Measurements from ENCODE around the gene GBP7.

DNA sequence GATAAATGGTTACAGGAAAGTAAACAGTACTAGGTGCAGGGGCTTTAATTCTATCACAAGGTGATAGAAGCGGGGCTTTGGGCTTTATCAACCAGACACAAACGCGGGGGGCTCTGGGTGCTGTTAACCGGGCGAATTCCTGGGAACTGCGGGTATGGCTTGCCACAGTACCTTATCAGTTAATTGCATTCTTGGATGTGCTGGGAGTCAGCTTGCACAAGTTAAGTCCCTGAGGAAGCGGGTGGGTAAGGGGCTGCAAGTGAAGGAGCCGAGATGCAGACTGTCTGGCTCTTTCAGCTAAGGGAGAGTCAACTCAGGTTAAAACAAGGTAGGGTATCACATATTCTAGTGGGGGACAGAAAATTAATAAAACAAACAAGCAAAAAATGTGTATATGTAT is 22.3 kb upstream of the GBP7 start:
- no peak for TF ChIP-seq PATZ1 (CRISPR knock-in tag; IDR thresholded peaks at IDR 0.05; ENCODE audit: borderline replicate concordance)
- TF ChIP-seq TOX (CRISPR knock-in tag; IDR thresholded peaks at IDR 0.05; ENCODE audit: borderline replicate concordance): no peak
- TF ChIP-seq, protein P1, sequence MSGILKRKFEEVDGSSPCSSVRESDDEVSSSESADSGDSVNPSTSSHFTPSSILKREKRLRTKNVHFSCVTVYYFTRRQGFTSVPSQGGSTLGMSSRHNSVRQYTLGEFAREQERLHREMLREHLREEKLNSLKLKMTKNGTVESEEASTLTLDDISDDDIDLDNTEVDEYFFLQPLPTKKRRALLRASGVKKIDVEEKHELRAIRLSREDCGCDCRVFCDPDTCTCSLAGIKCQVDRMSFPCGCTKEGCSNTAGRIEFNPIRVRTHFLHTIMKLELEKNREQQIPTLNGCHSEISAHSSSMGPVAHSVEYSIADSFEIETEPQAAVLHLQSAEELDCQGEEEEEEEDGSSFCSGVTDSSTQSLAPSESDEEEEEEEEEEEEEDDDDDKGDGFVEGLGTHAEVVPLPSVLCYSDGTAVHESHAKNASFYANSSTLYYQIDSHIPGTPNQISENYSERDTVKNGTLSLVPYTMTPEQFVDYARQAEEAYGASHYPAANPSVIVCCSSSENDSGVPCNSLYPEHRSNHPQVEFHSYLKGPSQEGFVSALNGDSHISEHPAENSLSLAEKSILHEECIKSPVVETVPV (CRISPR knock-in tag; IDR thresholded peaks at IDR 0.05): no peak
- TF ChIP-seq ZNF565 (CRISPR knock-in tag; conservative IDR thresholded peaks at IDR 0.05; ENCODE audit: low read depth): no peak
- TF ChIP-seq, protein P2, sequence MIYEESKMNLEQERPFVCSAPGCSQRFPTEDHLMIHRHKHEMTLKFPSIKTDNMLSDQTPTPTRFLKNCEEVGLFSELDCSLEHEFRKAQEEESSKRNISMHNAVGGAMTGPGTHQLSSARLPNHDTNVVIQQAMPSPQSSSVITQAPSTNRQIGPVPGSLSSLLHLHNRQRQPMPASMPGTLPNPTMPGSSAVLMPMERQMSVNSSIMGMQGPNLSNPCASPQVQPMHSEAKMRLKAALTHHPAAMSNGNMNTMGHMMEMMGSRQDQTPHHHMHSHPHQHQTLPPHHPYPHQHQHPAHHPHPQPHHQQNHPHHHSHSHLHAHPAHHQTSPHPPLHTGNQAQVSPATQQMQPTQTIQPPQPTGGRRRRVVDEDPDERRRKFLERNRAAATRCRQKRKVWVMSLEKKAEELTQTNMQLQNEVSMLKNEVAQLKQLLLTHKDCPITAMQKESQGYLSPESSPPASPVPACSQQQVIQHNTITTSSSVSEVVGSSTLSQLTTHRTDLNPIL (CRISPR knock-in tag; IDR thresholded peaks at IDR 0.05; ENCODE audit: low read depth): no peak
- TF ChIP-seq OSR1 (CRISPR knock-in tag; IDR thresholded peaks at IDR 0.05): no peak
- no peak for TF ChIP-seq ZFP3 (CRISPR knock-in tag; IDR thresholded peaks at IDR 0.05)
- TF ChIP-seq ZFP30 (CRISPR knock-in tag; IDR thresholded peaks at IDR 0.05): no peak
- TF ChIP-seq ARNTL (CRISPR knock-in tag; IDR thresholded peaks at IDR 0.05; ENCODE audit: borderline replicate concordance, low read depth): no peak
- TF ChIP-seq ZC3H10 (CRISPR knock-in tag; IDR thresholded peaks at IDR 0.05): no peak
- TF ChIP-seq ZNF70 (CRISPR knock-in tag; IDR thresholded peaks at IDR 0.05): no peak
- TF ChIP-seq RARB (CRISPR knock-in tag; IDR thresholded peaks at IDR 0.05): no peak
- TF ChIP-seq ZNF8 (CRISPR knock-in tag; IDR thresholded peaks at IDR 0.05): no peak
- TF ChIP-seq BACH2 (CRISPR knock-in tag; IDR thresholded peaks at IDR 0.05; ENCODE audit: borderline replicate concordance): no peak

Measured in SK-N-SH treated with all-trans-retinoic acid at 6 μM for 48 hours (cell line).